Activated CD4-positive, alpha-beta T cell treated with anti-CD3 and anti-CD28 coated beads, Interleukin-2, amount 50 U/mL, for 16 hours (primary cell): ENCODE data around the gene COMMD6.
"Not testable (repeated sequence)": the region's sequence is repeated elsewhere in the genome, so short reads cannot be mapped to it uniquely, and the experiment has no call there.

Experiments used
- DNase-seq: peaks from one replicate; pipeline ENCODE4 v3.0.0-alpha.2; 2020

Gene COMMD6

DNA sequence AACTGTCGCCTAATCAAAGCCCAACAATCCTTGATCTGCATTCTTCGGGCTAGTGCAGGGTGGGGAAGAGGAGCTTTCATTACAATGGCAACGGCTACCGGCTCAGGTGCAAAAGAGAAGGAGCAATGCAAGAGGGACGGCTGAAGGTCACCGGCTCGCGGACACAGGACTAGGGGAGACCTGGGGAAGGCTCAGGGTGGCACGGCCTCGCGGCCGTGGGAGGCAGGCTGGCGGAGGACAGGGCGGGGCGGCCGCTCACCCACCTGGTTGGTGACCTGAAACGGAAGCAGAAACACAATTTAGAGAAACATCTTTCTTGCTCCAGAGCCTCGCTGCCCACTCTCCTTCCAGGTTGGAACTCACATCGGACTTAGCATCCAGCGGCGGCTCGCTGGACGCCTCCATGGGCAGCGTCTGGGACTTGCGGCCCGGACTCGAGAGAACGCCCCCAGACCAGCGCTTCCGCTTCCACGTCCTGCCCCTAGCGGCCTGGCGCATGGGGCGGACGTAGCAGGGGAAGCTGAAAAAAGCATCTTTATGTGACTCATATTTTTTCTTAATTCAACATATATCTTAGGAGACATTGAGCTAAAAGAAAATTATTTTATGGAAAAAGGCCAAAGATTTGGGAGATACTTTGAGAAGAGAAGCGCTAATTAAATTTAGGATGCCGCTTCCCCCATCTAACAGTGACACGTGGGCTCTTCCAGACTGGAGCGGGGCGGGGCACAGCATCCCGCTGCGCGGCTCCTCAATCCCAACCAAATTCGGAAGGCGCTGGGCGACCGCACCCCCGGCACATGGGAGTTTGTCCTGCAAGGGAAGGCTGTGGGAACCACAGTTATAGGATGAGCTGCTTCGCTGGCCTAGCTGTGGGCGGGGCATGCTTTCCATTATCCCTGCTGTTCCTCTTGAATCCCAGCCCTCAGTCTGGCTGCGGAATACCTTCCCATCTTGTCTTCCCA, at the start of gene COMMD6:
COMMD6 (minus strand) TSS at position 441 of the 965 bp plus-strand sequence; CDS start at position 405, 36 bp downstream.
- peak; percentile 72 for DNase-seq

DNA sequence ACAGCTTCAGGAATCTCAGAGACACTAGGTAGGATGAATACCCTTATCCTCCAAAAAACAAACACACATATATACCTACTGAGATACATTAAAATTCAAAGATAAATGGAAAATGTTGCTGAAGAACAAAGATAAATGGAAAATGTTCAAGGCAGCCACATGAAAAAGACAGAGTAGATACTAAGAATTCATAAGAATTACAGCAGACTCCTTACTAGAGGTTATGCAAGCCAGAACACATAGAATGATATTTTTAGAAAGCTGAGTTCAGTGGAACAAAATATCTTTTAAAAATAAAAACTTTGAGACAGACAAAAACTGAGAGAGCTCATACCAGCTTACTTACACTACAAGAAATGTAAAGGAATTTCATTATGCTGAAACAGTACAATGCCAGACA, 47.5 kb upstream of the COMMD6 start:
- DNase-seq = no peak

DNA sequence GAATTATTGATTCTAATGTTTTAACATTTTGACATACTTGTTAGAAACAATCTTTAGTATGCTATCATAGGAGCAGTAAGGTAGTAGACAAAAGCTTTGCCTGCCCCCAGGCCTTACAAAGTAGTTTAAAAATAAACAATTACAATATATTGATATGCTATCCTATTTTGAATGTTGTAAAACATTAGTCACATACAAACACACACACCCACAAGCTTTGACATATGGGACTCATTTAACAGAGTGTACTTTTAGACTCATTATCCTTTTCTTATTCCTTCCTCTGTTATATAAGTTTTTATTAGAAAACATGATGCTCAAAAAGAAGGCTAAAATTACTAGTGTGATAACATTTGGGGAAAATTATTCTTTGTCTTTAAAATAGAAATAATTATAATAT, 45.5 kb upstream of the COMMD6 start:
- no peak for DNase-seq

DNA sequence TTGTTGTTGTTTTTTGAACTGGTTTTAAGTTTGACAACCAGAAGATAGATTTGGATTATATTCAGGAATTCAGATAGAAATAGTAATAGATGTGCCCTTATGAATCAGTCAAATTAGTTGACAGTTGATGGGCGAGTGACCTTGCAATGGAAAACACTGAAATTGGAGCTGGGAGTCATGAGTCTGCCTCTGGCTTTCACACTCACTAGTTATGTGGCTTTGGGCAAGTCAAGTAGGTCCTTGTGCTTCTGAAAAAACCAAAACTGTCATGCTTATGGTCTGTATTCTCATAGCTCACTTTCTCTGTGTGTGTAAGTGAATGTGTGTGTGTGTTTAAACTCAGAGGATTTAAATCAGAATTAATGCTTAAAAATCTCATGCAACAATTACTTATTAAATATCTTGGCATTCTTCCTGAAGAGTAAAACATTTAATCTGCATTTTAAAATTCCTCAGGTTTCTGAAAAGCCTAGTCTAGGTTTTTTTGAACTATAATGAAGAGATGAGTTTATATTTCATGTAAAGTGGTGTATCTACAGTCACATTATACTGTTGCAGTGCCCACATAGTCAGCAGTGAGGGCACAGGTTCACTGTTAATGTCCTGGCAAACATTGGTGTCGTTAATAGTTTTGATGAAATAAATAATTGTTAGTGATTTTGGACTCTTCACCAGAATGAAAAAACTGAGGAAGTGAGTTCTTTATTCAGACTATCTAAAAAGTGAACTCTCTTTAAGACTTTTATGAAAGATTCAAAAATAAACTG, 44.4 kb upstream of the COMMD6 start:
- DNase-seq = no peak

DNA sequence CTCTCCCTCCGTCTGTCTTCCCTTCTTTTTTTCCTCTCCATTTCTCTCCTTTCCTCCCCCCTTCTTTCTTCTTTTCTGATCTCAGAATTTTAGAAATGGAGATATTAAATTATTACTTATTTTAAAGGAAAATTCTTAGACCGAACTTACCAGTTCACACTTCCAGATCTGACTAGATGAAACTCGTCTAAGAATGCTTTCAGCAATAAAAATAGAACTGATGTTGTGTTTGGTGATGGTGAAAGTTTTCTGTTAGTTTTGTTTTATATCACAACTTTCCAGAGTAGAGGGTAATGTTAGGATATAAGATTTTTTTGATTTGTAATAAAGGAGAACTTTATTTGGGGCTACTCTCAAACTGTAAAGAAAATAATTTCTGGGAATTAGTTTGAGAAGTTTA, 41.9 kb upstream of the COMMD6 start:
- DNase-seq = peak; percentile 5

DNA sequence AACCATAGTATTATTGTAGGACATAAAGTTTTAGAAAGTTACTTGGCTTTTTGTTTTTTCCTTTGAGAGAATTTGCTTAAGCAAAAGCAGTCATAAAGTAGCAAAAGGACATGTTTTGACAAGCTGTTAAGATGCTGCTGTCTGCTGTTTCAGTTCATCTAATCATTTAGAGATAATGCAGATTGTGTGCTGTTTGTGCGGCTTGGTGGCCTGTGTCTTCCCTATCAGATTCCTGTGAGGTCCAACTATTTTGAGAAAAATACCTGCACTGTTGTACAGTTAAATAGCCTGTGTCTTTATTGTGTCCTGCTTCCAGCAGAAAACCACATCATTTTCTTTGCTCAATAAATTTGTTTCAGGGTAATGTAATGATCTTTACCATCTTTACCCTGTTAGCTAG, 31.9 kb upstream of the COMMD6 start:
- no peak for DNase-seq

DNA sequence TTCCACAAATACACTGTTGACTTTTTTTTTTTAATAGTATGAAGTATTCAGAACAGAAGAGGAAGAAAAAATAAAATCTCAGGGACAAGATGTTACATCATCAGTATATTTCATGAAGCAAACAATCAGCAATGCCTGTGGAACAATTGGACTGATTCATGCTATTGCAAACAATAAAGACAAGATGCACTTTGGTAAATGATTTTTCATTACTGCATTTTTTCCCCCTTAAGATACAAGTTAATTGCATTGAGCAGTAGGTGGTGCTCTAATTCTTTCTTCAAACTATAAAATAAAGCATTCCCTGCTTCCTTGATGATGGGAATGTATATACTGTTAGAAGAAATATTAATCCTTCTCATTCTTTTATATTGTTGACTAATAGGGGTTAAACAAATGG, 29.0 kb upstream of the COMMD6 start:
- DNase-seq = no peak

DNA sequence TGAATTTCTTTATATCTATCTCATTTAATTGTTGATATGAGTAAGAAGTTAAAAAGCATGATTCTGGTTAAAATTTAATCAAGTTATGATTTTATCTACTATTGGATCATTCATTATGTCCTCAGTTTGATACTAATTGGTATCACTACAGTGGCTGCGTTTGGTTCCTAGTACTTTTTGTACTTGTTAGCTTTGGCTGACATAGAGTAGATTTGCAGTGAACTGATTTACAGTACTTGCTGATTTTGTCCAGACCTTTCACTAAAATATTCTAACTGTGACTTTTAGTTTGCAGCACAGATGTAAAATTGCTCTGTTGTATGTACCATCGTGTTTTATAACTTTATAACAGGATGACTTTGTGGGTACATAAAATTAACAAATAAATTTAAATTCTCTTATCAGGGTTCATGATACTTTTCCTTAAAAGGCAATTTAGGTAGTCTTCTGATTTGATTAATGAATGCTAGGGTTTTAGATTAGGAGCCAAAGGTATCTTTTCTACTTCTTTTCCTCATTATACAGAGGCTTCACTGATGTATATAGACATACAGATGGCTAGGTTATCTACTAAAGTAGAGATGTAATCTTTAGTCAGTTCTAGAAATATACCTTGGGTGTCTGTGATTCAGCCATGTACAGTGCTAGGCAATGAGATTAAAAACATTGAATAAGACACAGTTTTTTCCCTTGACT, 20.7 kb upstream of the COMMD6 start:
- DNase-seq = no peak

DNA sequence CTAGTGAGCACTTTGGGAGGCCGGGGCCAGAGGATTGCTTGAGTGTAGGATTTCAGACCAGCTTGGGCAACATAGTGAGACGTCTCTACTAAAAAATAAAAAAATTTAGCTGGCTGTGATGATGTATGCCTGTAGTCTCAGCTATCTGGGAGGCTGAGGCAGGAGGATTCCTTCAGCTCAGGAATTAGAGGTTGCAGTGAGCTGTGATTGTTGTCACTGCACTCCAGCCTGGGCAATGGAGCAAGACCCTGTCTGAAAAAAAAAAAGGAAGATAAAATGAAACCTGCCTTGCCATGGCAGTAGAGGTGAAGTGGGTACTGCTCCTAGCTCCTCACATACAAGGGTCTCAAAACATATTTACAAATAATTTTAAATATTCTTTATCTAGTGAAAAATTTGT, 19.3 kb upstream of the COMMD6 start:
- DNase-seq = no peak

DNA sequence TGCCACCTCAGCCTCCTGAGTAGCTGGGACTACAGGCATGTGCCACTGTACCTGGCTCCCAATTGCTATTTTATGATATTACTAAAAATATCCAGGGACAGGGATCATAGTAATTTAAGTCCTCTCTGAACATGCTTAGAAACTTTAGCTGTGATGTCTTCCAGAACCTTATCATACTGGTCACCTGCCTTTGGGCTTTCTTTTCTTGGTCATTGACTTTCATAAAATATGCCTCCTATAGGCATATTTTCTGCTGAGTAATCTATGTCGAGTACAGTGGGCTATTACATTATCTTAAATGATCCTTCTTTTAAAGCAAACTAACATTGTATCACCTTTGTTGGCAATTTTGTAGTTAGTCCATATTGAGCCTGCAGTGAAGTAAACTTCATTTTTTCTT, 18.2 kb upstream of the COMMD6 start:
- no peak for DNase-seq

DNA sequence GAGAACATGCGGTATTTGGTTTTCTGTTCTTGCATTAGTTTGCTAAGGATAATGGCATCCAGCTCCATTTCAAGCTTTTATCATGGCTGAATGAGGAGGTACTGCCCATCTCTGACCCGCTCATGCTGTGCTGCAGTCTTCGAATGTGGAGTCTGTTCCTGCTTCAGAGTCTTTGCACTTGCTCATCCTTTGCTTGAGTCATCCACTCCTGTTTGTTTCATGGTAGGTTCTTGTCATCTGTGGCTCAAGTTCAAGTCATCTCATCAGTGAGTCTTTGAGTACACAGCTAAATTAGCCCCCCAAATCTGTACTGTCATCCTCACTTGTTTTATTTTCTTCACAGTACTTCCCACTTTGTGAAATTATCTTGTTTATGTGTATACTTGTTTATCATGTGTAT, 17.3 kb upstream of the COMMD6 start:
- DNase-seq = peak; percentile 10

DNA sequence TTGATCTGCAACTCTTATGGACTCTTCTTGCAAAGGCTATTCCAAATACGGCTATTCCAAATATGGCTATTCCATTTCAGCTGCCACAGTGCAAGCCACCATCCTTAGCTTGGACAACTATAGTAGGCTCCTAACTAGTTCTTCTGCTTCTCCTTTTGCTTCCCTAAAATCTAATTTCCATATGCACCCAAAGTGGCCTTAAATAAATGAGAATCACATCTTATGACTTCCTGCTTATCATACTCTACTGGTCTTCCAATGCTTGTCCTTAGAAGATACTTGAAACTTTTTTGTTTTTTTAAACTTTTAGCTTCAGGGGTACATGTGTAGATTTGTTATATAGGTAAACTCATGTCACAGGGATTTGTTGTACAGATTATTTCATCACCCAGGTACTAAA, 16.8 kb upstream of the COMMD6 start:
- no peak for DNase-seq

DNA sequence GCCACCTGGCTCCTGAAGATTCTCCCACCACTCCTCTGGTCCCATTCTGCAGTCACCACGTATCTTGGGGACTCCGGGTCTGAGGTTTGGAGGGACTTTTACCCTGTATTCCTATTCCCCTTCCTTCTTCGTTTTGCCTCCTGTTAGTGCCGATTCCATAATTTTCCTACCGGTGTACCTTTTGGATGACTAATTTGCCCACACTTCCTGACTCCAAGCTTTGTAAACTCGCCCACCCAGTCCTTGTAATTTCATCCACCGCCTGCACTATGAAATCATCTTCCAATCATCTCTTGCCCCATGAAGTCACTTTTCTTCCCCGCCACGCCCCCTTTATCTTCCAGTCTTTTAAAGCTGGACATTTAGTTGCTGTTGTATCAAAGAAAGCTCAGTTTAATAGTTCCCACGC, 12.5 kb upstream of the COMMD6 start:
- DNase-seq = peak; percentile 28

DNA sequence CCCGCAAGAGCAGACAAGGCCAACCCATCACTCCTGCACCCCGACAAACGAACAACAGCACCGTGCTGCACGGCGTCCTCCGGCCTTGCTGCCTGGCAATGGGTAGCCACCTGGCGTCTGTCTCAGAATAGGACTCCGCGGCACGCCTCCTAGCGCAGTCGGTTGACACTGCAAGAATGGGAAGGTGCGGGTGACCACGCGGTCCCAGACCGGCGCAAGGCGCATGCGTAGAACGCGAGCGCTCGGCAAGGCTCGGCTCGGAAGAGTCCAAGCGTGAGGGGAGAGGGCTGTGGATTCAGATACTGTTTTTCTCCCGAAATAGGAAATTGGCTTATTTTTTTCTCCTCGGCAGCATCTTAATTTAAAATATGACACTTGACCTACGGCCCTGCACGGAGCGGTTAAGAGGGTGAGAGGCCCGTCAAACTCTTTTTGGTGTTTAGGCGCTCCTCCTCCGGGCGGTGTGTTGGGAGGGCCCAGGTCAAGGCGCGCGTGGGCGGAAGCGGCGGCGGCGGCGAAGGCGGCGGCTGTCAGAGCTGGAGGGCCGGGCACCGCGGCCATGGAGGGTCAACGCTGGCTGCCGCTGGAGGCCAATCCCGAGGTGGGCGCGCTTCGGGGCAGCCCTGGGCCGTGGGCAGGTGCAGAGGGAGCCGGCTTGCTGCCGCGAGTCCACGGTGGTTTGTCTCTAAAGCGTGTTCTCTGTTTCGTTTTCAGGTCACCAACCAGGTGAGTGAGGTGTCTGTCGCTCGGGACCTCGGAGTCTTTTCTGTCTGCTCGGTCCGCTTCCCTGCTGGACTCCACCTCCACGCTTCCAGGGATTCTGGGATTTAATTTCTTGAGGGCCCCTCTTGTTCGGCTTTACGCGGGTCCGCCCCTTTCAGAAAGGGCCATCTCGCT, 11.9 kb upstream of the COMMD6 start, which contains the start of gene UCHL3:
UCHL3 (plus strand) TSS at position 530 of the 897 bp plus-strand sequence; CDS start at position 560, 30 bp downstream.
- peak; percentile 98 for DNase-seq

DNA sequence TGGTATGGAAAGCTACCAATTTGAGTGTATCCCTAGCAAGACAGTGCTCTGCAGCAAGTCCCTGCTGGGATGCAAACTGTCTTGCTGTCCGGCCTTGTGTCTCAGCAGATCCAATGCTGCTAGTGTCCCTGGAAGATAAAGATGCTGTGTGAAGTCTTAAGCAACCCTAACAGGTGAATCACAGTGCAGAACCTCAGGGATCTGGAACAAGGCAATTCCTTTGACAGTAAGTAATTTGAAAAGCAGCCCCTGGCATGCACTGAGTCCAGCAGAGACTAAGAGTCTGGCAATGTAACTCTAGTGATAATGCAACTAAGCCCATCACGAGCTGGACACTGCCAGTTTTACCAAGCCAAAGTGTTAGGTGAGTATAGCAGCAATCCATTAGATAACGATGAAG, 10.3 kb upstream of the COMMD6 start:
- no peak for DNase-seq

DNA sequence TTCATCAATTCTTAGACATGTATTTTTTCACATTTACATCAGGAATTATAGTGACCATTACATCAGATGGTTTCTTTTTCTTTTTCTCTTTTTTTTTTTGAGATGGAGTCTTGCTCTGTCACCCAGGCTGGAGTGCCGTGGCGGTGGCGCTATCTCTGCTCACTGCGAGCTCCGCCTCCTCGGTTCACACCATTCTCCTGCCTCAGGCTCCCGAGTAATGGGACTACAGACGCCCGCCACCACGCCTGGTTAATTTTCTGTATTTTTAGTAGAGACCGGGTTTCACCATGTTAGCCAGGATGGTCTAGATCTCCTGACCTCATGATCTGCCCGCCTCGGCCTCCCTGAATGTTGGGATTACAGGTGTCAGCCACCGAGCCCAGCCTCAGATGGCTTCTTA, 7.7 kb upstream of the COMMD6 start:
- DNase-seq = not testable (repeated sequence)

DNA sequence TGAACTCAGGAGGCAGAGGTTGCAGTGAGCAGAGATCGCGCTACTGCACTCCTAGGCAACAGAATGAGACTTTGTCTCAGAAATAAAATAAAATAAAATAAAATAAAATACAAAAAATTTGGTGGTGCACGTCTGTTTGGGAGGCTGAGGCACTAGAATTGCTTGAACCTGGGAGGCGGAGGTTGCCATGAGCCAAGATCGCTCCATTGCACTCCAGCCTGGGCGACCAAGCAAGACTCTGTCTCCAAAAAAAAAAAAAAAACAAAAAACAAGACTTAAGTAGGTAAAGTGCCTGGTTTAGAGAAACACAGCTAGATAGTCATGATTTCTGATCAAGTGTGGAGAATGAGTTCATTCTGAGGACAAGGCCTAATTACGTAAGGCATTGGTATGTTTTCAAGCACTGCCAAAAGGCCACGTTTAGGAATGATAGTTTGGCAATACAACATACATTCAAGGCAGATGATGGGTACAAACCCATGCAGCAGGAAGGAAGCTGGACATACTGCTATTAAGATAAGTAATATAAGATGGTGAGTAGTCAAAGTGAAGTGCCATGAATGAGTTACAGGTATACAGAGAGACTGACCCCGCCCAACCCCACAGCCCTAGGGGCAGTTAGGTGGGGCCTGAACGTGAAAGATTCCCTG, 7.2 kb upstream of the COMMD6 start:
- DNase-seq = no peak

DNA sequence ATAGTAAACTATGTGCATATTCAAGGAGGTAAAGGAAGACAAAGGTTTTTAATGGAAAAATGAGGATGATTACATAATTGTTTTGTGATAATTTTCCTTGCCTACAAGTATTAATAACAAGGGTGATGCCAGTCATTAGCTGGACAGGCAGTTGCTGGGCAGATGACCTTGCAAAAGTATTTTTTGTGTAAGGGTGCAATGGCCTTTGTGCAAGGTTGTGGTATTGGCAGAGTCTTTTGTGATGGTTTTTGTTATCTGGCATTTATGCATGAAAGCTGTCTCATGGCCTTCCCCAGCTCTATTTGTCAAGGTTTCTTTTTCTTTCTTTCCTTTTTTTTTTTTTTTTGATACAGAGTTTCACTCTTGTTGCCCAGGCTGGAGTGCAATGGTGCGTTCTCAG, 4.3 kb upstream of the COMMD6 start:
- DNase-seq = no peak

DNA sequence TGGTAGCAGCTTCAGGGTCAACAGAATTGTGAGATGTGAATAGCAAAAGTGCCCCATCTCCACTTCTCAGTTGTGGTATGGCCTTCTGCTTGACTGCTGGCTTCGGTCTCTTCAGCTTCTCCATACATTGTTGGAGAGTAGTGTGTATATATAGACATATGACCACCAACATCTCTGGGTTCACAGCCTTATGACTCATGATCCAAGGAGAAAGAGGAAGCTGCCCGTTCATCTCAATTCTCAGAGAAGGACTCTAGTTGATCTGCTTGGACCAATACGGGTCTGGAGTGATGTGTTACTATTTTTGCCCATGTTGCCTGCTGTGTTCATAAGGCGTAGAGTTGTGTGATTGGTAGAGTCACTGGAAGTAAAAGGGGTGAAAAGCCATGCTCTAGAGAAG, 3.6 kb upstream of the COMMD6 start:
- no peak for DNase-seq

DNA sequence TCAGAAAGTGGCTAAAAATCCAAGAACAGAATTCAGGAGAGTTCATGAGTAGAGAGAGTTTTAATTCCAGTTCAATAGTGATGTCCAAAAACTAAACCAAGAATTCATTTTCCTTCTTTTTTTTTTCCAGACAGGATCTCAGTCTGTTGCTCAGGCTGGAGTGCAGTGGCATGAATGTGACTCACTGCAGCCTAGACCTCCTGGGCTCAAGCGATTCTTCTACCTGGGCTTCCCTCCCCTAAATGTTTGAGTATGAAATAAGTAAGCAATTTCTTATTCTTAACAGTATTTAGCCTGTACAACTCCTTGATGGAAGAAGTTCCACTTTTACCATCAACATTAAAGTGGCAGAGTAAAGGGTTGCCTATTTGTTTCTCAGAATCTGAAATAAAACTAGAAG, 3.8 kb downstream of the COMMD6 start:
- DNase-seq = no peak

DNA sequence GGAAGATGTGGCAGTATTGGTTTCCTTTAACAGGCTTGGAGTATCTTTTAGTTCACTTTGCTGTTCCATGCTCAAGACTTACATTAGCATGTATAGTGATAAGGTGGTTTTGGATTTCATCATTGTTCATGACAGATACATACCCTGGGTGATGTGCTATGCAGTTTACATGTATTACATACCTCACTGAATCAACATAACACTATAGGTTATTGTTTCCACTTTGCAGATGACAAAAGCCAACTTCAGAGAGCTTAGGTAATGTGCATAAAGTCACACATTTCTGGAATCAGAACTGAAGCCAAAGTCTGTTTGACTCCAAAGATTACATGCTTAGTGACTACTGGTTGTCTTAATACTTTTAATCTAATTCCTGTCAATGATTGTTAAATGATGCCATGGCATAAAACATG, 7.1 kb downstream of the COMMD6 start:
- peak; percentile 12 for DNase-seq

DNA sequence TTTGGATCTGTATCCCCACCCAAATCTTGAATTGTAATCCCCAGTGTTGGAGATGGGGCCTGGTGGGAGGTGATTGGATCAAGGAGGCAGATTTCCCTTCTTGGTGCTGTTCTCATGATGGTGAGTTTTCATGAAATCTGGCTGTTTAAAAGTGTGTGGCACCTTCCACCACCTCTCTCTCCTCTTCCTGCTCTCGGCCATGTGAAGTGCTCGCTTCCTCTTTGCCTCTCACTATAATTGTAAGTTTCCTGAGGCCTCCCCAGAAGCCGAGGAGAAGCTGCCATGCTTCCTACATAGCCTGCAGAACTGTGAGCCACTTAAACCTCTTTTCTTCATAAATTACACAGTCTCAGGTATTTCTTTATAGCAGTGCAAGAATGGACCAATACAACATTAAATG, 15.7 kb downstream of the COMMD6 start:
- no peak for DNase-seq
